ENCODE measurements around the gene NRXN3.

The NRXN3 gene

DNA sequence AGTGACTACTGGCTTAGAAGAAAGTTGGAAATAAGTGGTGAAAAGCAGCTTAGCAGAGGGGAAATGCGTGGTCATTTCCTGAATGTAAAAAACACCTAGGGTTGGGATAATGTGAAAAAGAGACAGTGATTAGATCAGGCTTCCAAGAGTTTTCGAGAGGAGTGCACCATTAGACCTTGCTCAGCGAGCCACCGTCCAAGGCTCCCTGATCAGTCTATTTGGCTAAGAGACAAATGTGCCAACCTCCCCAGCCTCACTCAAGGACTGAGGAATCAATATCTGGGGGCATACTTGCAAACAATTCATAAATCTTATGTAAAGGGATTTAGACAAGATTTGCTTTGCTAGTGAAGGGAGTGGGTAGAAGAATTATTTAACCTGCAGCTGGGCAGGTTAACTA, 594.5 kb downstream of the NRXN3 start (continued):
- no peak for TF ChIP-seq PRDM2 (tag by site-specific recombination; IDR thresholded peaks at IDR 0.05; ENCODE audit: borderline replicate concordance)
- no peak for TF ChIP-seq OVOL3 (tag by site-specific recombination; IDR thresholded peaks at IDR 0.05)
- TF ChIP-seq, protein P1, sequence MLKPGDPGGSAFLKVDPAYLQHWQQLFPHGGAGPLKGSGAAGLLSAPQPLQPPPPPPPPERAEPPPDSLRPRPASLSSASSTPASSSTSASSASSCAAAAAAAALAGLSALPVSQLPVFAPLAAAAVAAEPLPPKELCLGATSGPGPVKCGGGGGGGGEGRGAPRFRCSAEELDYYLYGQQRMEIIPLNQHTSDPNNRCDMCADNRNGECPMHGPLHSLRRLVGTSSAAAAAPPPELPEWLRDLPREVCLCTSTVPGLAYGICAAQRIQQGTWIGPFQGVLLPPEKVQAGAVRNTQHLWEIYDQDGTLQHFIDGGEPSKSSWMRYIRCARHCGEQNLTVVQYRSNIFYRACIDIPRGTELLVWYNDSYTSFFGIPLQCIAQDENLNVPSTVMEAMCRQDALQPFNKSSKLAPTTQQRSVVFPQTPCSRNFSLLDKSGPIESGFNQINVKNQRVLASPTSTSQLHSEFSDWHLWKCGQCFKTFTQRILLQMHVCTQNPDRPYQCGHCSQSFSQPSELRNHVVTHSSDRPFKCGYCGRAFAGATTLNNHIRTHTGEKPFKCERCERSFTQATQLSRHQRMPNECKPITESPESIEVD (tag by site-specific recombination; IDR thresholded peaks at IDR 0.05), result no peak
- no peak for TF ChIP-seq ZNF501 (tag by site-specific recombination; IDR thresholded peaks at IDR 0.05)

GRCh38 chr14:78767436-78767835, 597.3 kb downstream of the NRXN3 start:
- Histone ChIP-seq H3K36me3 (ENCODE audit: control insufficient read depth in 2 of 2, insufficient read depth in 1 of 2, low read length in 2 of 2) (no peaks in the 10 kb centered on the region), H3K9me3 (ENCODE audit: control insufficient read depth, insufficient read depth, low read depth, low read length) (no peaks in the 10 kb centered on the region), H3K27ac (ENCODE audit: extremely low read depth, low read depth, low read length) (no peak overlapping the region), H3K4me1 (ENCODE audit: control insufficient read depth, insufficient read depth, low read length) (no peaks in the 10 kb centered on the region), H3K4me3 (ENCODE audit: low read depth, low read length) (no peak overlapping the region)
- ChIA-PET POLR2A (no interaction called here), CTCF (interaction anchor here (1.2 to 1.5 kb wide), 2 partner anchors 9 to 38 kb away, joined by 3 read pairs; no protein-coding TSS in a partner anchor)
- TF ChIP-seq ZNF24 (tag by site-specific recombination; IDR thresholded peaks at IDR 0.05), result no peak
- TF ChIP-seq ZBTB6 (tag by site-specific recombination; IDR thresholded peaks at IDR 0.05), result no peak
- TF ChIP-seq ZNF521 (tag by site-specific recombination; IDR thresholded peaks at IDR 0.05), result no peak
- no peak for TF ChIP-seq ZNF621 (tag by site-specific recombination; IDR thresholded peaks at IDR 0.05)
- no peak for TF ChIP-seq ZNF433 (tag by site-specific recombination; IDR thresholded peaks at IDR 0.05; ENCODE audit: low read depth)
- TF ChIP-seq ZFP3 (tag by site-specific recombination; IDR thresholded peaks at IDR 0.05; ENCODE audit: low read depth), result no peak
- no peak for TF ChIP-seq ZNF280C (tag by site-specific recombination; IDR thresholded peaks at IDR 0.05)
- no peak for TF ChIP-seq ZNF747 (tag by site-specific recombination; IDR thresholded peaks at IDR 0.05)
- no peak for TF ChIP-seq ZBTB21 (tag by site-specific recombination; IDR thresholded peaks at IDR 0.05)
- TF ChIP-seq, protein P2, sequence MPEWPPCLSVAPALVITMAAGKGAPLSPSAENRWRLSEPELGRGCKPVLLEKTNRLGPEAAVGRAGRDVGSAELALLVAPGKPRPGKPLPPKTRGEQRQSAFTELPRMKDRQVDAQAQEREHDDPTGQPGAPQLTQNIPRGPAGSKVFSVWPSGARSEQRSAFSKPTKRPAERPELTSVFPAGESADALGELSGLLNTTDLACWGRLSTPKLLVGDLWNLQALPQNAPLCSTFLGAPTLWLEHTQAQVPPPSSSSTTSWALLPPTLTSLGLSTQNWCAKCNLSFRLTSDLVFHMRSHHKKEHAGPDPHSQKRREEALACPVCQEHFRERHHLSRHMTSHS (tag by site-specific recombination; IDR thresholded peaks at IDR 0.05), result no peak
- no peak for TF ChIP-seq HOXA7 (CRISPR knock-in tag; IDR thresholded peaks at IDR 0.05; ENCODE audit: borderline replicate concordance)
- TF ChIP-seq ZNF654 (tag by site-specific recombination; IDR thresholded peaks at IDR 0.05; ENCODE audit: low read depth), result no peak
